SJCRH30 (cell line): ENCODE measurements around the gene BIRC5. TPM values are rescaled to one million over a fixed set of nuclear protein-coding genes. Genes with fewer than 3 reads are reported as not detected.

Source experiments
- DNase-seq, 2 experiments: peaks; one replicate each; pipeline ENCODE4 v3.0.0-alpha.2; 2015 to 2020
- H3K27ac ChIP-seq: fragments of 250-450 bp; sonication (Bioruptor Pico); 2 replicates; pipeline ENCODE4 v1.5.1; 2020; ENCODE audit warnings: mild to moderate bottlenecking, moderate library complexity
- H3K27me3 ChIP-seq: fragments of 250-450 bp; sonication (Bioruptor Pico); 2 replicates; pipeline ENCODE4 v1.5.1; 2020; ENCODE audit warnings: mild to moderate bottlenecking, moderate library complexity
- H3K36me3 ChIP-seq: fragments of 250-450 bp; sonication (Bioruptor Pico); 2 replicates; pipeline ENCODE4 v1.5.1; 2020; ENCODE audit warnings: mild to moderate bottlenecking, moderate library complexity
- H3K4me1 ChIP-seq: fragments of 250-450 bp; sonication (Bioruptor Pico); 2 replicates; pipeline ENCODE4 v1.5.1; 2020; ENCODE audit warnings: mild to moderate bottlenecking, moderate library complexity
- H3K4me3 ChIP-seq: fragments of 250-450 bp; sonication (Bioruptor Pico); 2 replicates; pipeline ENCODE4 v1.5.1; 2020; ENCODE audit warnings: mild to moderate bottlenecking, moderate library complexity
- H3K9me3 ChIP-seq: fragments of 250-450 bp; sonication (Bioruptor Pico); replicated peaks from 2 replicates; pipeline ENCODE4 v1.5.1; 2020; ENCODE audit warnings: mild to moderate bottlenecking, moderate library complexity
- total RNA-seq: library from RNA; depleted of rRNA; stranded (reverse); fragments of >200 nt; shearing (Covaris generic); gene quantifications from 2 replicates; pipeline ENCODE4 v1.2.3, GENCODE V29; 2014

Gene BIRC5
- total RNA-seq, 1 experiment from 2014 or later, result 255 TPM

DNA sequence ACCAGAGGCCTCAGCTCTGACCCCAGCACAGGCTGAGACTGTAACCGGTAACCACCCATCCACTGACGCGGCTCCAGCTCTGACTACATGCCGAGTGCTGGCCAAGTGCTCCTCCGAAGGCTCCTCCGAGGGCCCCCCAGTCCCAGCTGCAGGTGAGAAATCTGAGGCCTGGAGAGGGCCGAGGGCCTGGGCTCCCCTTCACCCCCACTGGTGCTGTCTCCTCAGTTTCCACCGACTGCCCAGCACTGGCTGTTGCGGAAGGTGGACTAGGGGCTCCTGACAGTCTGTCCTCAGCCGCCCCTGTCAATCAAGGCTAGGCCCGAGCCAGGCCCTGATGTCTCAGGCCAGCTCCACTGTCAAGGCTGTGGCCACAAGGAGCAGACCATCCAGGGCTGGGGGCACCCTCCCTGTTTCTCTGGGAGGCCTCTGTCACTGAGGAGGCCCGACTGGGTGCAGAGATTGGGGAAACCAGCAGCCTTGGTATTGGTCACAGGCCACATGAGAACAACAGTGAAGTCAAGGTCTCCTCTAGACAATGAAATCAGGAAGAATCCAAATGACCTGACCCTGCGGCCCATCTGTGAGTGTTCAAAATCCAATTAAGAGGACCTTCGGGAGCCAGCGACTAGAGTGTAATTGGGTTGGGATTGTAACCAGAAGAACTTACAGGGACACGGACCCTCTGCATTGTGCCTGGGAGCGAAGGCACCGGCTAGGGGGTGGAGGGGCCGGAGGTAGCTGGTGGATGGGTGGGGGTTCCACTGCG, 22.5 kb downstream of the BIRC5 start:
- no peaks in the 10 kb centered on the region for H3K36me3 ChIP-seq
- peaks cover 23% of the 10 kb centered on the region for H3K4me1 ChIP-seq
- H3K9me3 ChIP-seq, result no peaks in the 10 kb centered on the region
- H3K4me3 ChIP-seq, result no peak overlapping the region
- no peak overlapping the region; the same call in 1 of the 2 replicates for H3K27ac ChIP-seq
- no peaks in the 10 kb centered on the region for H3K27me3 ChIP-seq
- DNase-seq, result peak; percentile 65 to 75

DNA sequence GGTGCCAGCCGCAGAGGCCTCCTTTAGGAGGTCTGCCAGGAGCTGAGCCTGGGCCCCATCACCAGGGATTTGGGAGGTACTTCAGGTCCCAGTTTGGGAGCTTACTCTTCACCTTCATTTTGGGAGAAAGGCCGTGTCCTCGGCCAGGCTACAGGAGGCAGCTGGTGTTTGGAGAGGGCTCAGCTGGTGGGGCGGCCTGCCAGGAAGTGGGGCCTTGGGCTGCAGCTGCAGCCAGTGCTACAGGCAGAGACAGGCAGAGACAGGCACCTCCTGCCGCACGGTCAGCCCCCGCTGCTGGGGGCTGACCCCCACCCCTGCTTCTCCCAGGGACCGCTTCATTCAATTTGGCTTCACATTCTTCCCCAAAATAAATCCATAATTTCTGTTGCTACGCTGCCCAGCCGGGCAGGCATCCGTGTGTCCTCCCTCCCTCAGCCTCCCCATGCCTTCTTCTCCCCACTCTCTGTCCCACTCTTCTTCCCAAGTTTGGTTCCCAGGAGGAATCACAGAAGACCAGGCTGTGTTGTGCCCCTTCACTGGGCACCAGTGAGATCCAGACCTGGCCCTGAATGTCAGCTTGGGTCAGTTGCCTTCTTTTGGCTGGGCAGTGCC, 23.5 kb downstream of the BIRC5 start:
- peaks cover 30% of the 10 kb centered on the region for H3K4me1 ChIP-seq
- peak; percentile 89 to 91 for DNase-seq
- H3K27ac ChIP-seq, result peak overlapping the region; percentile 15; the same call in 1 of the 2 replicates

DNA sequence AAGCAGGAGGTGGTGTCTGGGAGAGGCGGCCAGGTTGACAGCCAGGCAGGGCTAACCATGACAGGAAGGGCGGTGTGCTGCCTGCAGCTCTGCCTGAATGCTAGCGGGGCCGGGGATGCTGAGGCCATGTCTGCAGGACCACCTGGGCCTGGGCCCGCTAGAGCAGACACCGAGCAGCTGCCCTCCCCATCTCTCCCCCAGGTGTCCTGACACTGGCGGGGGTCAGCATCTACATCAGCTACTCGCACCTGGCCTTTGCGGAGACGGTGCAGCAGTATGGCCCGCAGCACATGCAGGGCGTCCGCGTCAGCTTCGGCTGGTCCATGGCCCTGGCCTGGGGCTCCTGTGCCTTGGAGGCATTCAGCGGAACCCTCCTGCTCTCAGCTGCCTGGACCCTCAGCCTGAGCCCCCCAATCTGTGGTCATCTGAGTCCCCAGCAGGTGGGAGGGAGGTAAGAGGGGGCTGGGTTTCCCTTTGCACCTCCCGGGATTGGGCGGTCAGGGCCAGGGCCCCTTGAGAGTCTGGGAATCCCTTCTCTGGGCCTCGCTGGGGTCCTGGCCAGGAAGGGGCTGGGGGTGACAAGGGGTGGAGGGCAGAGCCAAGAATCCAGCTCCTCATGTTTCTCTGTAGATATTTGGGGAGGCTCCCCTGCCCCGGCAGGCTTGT, 24.9 kb downstream of the BIRC5 start:
- Histone ChIP-seq H3K9me3 (no peaks in the 10 kb centered on the region), H3K36me3 (no peaks in the 10 kb centered on the region), H3K27me3 (no peaks in the 10 kb centered on the region), H3K4me1 (peaks cover 37% of the 10 kb centered on the region), H3K4me3 (no peak overlapping the region), H3K27ac (no peak overlapping the region)
- DNase-seq, result no peak

More for the DNA sequence above, 23.5 kb downstream of the BIRC5 start:
- Histone ChIP-seq H3K27me3 (no peaks in the 10 kb centered on the region), H3K4me3 (peak overlapping the region; percentile 9; the same call in 1 of the 2 replicates), H3K9me3 (no peaks in the 10 kb centered on the region), H3K36me3 (no peaks in the 10 kb centered on the region)

DNA sequence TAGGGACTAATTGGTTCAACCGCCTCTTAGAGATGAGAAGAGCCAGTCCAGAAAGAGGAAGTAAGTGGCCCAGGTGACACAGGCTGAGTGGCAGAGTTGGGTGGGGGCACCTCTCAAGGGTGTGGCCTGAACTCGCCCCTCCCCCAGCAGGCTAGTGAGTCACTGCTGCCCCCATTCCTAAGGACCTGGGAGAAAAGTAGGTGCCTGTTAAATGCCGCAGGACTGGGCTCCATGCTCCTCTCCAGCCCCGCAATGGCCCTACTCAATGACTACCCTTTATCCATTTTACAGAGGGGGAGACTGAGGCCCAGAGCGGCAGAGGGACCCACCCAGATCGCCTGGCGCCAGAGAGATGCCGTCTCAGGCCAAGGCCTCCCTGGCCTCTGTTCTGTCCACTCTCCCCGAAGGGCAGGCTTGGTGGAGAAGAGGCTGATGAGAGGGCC, 25.5 kb downstream of the BIRC5 start:
- Histone ChIP-seq H3K9me3 (no peaks in the 10 kb centered on the region), H3K27ac (no peak overlapping the region), H3K4me3 (no peak overlapping the region), H3K36me3 (no peaks in the 10 kb centered on the region), H3K27me3 (no peaks in the 10 kb centered on the region), H3K4me1 (peaks cover 37% of the 10 kb centered on the region)
- DNase-seq, result no peak

DNA sequence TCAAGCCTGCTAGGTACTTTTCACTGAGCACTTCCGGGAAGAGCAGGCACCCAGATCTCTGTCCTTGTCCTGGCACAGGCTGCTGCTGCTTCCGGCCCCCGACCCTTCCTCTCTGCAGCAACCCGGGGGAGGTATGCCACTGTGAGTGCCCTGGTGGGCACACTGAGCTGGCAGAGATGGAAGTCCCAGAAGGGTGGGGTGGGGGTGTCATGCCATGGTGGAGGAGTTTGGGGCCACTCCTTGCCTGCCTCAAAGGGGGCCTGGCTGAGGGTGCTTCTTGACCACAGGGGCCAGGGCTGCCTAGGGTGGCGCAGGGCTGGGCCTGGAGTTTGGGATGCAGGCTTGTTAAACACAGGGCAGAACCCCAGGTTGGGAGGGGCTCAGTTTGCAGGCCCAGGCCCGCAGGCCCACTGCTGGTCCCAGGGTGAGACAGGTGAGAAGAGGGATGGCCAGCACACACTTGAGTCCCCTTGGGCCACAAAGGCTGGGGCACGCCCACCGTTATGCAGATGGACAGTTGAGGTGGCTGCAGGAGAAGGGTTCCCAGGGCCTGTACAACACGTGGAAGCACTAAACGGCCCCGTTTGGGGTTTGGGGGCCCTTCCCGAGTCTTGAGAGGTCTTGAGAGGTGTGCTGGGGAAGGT, 26.1 kb downstream of the BIRC5 start:
- Histone ChIP-seq H3K36me3 (no peaks in the 10 kb centered on the region), H3K9me3 (0 out of 2 replicates have a peak, but pooled peaks cover under 1% of the 10 kb centered on the region), H3K27ac (no peak overlapping the region), H3K4me1 (peaks cover 37% of the 10 kb centered on the region), H3K4me3 (no peak overlapping the region), H3K27me3 (no peaks in the 10 kb centered on the region)
- DNase-seq, result no peak

DNA sequence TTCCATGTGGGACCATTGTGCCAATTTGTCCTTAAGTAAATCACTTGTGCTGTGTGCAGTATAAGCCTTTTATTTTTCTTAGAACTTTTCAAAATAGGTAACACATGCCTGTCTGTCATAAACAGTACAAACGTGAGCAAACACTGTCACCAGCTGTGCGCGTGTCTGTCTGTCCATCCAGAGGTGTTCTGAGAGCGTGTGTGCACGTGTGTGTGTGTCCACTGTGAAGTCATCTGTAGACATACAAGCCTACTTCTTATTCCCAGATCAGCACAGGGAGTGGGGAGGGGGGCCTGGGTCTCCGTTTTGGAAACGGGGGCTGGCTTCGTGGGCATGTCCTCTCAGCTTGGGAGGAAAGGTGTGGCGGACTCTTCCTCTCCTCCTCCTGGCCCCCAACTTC, 26.8 kb downstream of the BIRC5 start:
- Histone ChIP-seq H3K4me3 (no peak overlapping the region), H3K4me1 (peaks cover 37% of the 10 kb centered on the region), H3K27ac (no peak overlapping the region), H3K27me3 (no peaks in the 10 kb centered on the region), H3K36me3 (no peaks in the 10 kb centered on the region), H3K9me3 (peaks cover 7% of the 10 kb centered on the region; the same call in 1 of the 2 replicates)
- no peak for DNase-seq

DNA sequence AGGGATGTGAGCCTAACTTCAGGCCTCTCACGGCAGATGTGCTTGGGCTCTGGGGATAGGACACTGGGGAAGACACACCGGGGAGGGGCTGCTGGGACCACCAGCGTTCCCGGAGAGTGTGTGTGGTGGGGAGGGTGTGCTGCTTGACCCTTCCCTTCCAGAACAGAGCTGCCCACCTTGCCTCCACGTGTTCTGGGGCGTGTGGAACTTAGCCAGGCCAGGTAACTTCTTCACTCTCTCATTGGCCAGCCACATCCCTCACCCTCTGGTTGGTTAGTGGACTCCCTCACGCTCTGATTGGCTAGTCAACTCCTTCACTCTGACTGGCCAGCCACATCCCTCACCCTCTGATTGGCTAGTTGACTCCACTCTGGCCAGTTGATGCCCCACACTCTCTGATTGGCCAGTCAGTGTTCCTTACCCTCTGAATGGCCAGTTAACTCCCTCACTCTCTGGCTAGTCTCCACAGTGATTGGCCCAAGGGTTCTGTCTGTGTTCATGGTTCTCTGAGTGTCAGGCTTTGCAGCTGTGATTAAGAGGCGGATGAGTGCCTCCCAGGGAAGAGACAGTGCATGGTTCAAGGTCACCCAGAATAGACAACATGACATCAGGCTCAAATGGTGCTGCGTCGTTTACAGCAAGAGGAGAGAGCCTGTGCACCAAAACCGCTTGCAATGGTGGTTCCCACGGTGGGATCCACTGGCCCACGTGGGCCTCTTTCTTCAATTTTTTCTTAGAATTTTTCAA, 27.4 kb downstream of the BIRC5 start:
- H3K36me3 ChIP-seq, result no peaks in the 10 kb centered on the region
- peaks cover 7% of the 10 kb centered on the region; the same call in 1 of the 2 replicates for H3K9me3 ChIP-seq
- H3K27me3 ChIP-seq, result no peaks in the 10 kb centered on the region
- DNase-seq, result peak; percentile 88 to 96
- H3K4me3 ChIP-seq, result no peak overlapping the region
- H3K4me1 ChIP-seq, result peaks cover 34% of the 10 kb centered on the region
- no peak overlapping the region for H3K27ac ChIP-seq

DNA sequence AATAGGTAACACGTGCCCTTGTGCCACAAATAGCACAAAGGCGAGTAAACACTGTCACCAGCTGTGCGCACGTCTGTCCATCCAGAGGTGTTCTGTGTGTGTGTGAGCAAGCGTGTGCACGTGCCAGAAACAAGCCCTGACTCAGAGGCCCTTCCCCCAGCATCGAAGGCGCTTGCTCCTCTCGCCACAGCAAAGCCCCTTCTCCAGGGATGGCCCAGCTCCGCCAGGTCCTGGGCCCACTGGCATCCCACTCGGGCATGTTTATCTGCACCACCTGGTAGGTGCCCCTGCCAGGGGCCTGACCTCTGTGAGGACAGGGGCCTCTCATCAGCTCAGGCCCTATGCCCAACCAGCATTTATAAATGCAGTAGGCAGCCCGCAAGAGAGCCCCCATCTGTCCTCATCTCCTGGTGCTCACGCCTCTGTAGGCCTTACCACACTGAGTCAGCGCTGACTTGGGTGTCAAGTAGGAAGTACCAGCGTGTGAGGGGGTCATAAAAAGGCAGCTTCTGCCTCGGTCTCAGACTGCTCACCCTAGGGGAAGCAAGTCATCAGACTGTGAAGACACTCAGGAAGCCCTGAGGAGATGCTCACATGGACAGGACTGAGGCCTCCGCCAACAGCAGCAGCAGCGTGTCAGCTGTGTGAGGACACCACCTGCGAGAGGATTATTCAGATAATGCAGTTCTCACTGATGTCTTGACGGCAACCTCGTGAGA, 28.1 kb downstream of the BIRC5 start:
- DNase-seq, result no peak
- H3K9me3 ChIP-seq, result peaks cover 7% of the 10 kb centered on the region; the same call in 1 of the 2 replicates
- no peak overlapping the region for H3K4me3 ChIP-seq
- H3K27me3 ChIP-seq, result no peaks in the 10 kb centered on the region
- H3K36me3 ChIP-seq, result no peaks in the 10 kb centered on the region
- H3K4me1 ChIP-seq, result peaks cover 26% of the 10 kb centered on the region
- H3K27ac ChIP-seq, result no peak overlapping the region

DNA sequence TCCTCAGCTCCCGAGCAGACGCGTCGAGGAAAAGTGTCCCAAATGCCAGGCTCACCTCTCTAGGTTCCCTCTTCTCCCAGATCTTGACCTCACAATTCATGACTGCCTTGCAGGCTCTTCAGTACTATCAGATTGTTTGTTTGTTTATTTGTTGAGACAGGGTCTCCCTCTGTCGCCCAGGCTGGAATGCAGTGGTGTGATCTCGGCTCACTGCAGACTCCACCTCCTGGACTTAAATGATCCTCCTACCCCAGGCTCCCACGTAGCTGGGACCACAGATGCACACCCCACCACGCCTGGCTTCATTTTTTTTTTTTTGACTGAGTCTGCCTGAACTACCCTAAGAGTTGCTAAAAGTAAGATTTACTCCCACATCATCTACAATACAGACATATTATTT, 33.3 kb downstream of the BIRC5 start:
- peaks cover 8% of the 10 kb centered on the region for H3K4me1 ChIP-seq
- H3K4me3 ChIP-seq, result no peak overlapping the region
- H3K27ac ChIP-seq, result no peak overlapping the region
- DNase-seq, result peak in 1 of 2 experiments; percentile 50
- H3K9me3 ChIP-seq, result peaks cover 7% of the 10 kb centered on the region; the same call in 1 of the 2 replicates
- H3K27me3 ChIP-seq, result no peaks in the 10 kb centered on the region
- H3K36me3 ChIP-seq, result no peaks in the 10 kb centered on the region

DNA sequence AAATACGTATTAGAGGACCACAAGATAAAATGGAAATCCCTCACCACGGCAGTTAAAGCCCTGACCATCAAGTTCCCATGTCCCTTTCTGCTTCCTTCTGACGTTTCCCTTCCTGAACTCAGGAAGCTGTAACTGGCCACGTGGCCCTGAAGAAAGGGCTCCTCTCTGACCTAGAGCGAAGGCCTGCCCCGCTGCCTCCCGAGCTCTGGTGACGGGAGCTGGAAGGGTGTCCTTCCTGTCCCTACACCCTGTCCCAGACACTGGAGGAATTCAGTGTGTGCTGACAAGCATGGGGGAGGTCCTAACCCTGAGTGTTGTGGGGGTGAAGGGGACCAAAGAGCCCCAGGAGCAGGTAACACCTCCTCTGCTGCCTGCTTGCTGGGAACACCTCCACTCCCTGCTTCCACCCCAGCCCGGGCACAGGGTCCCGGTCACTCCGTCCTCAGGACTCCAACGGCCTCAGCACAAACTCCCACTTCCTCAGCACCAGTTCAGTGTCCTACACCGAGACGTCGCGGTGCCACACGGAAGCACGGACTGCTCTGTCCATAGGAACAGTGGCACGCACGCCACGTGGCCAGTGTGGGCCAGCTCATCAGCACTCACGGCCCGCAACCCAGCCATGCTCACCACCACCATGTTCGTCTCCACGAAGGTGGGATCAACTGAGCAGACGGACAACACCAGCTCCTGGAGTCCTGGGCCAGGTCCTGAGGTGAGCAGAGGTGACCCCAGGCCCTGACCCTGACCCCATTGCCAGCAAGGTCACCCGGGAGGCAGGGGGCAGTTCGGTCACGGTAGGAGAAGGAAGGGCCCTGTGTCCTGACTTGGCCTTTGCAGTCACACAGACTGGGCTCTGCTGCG, 34.2 kb downstream of the BIRC5 start:
- Histone ChIP-seq H3K4me3 (no peak overlapping the region), H3K27me3 (no peaks in the 10 kb centered on the region), H3K9me3 (peaks cover 7% of the 10 kb centered on the region; the same call in 1 of the 2 replicates), H3K27ac (no peak overlapping the region), H3K36me3 (no peaks in the 10 kb centered on the region), H3K4me1 (no peaks in the 10 kb centered on the region; the same call in 1 of the 2 replicates)
- no peak for DNase-seq

DNA sequence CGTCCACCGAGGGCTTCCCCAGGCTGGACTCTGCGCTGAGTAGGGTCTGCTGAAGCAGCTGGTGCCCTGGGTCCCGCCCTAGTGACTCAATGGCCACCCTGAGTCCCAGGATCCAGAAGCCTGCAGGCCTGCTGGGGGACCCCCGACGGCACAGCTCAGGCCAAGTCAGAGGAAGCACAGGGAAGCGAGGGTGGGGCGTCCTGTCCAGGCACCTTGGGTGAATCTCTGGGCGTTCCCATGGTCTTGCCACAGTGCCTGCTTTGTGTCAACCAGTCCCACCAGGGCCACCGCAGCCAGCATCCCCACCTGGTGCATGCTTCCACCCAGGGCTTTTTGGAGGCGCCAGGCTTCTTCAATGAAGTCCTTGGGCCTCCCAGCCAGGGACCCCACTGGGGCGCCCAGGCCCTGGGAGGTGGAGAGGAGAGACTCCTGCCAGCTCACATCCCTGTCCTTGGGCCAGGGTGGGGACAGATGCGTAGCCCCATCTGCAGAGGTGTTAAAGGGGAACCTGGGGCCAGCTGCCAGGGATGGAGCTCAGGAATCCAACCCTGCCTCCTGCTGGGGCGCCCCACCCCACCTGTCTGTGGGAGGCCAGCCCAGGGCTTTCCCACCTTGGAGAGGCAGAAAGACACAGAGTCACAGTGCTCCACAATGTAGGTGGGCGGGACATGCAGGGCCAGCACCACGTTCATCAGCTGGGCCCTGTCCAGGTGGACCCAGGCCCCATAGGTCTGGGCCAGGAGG, 35.2 kb downstream of the BIRC5 start:
- Histone ChIP-seq H3K27ac (no peak overlapping the region), H3K36me3 (no peaks in the 10 kb centered on the region), H3K27me3 (no peaks in the 10 kb centered on the region), H3K4me3 (no peak overlapping the region), H3K4me1 (no peaks in the 10 kb centered on the region), H3K9me3 (peaks cover 7% of the 10 kb centered on the region; the same call in 1 of the 2 replicates)
- DNase-seq, result no peak
